BLaER1 treated with 17β-estradiol and CSF1 and Interleukin-3, amounts not matched to agents 10 nM and 100 nM (cell line): ENCODE data around the gene SMARCC2.

ENCODE experiments used
- H3K27ac ChIP-seq, 11 experiments: shearing (Covaris generic); formaldehyde crosslinking; 2 replicates each; pipeline ENCODE4 v1.8.1; 2022
- H3K27me3 ChIP-seq, 11 experiments: shearing (Covaris generic); formaldehyde crosslinking; 2 replicates each; pipeline ENCODE4 v1.8.1; 2022
- H3K36me3 ChIP-seq, 11 experiments: shearing (Covaris generic); formaldehyde crosslinking; 2 replicates each; pipeline ENCODE4 v1.8.1; 2022
- H3K4me1 ChIP-seq, 10 experiments: shearing (Covaris generic); formaldehyde crosslinking; 2 replicates each; pipeline ENCODE4 v1.8.1; 2022
- H3K4me2 ChIP-seq, 11 experiments: shearing (Covaris generic); formaldehyde crosslinking; 2 replicates each; pipeline ENCODE4 v1.8.1; 2022
- H3K4me3 ChIP-seq, 10 experiments: shearing (Covaris generic); formaldehyde crosslinking; 2 replicates each; pipeline ENCODE4 v1.8.1; 2022
- H3K9ac ChIP-seq, 11 experiments: shearing (Covaris generic); formaldehyde crosslinking; 2 replicates each; pipeline ENCODE4 v1.8.1; 2022
- H3K9me3 ChIP-seq, 11 experiments: shearing (Covaris generic); formaldehyde crosslinking; replicated peaks in 1 of 11; 2 replicates each; pipeline ENCODE4 v1.8.1; 2022
- H4K20me1 ChIP-seq, 11 experiments: shearing (Covaris generic); formaldehyde crosslinking; 2 replicates each; pipeline ENCODE4 v1.8.1; 2022
- Cebpa-rat ChIP-seq, 11 experiments: shearing (Covaris generic); IDR thresholded peaks; 2 replicates each; pipeline ENCODE4 v1.8.1; 2022

SMARCC2 gene

DNA sequence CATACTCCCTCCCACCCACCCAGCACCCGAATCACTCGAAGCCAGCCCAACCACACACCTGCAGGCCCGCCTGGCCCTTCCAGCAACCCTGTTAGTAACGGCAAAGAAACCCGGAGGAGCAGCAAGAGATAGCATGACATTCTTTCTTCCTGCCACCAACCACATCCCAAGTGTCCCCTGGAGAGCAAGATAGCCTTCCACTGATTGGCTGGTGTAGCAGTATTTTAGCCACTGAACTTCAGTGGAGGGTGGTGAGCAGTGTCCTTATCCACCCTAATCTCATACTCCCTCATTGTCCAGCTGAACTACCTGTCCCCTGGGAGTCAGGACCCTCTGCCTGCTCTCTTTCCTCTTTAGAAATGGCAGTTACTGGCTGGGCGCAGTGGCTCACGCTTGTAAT lies 39.8 kb upstream of the SMARCC2 start:
- Histone ChIP-seq H3K4me2 (peak overlapping the region in 9 of 11 experiments; percentile 39 to 80 (median 68); a peak in 17 of 22 replicates), H3K9ac (0 out of 22 replicates have a peak overlapping the region, but pooled peaks of 1 of the 11 experiments have one; percentile 26)

DNA sequence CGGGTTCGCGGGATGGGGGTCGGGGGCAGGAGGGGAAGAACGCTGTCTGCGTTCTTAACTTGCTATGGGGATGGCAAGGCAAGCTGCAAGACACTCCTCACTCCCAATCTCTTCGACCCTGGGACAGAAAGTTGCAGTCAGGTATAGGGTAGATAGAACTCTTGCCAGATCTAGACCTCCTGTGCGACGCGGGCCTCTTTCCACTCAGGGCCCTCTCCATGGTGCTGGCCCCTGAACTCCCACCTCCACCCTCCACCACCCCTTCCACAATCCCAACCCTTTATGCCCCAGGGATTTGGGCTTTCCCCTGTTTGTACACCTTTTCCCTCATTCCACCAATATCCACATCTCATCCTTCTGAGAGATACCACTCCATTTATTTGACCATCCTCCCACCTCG lies 35.7 kb upstream of the SMARCC2 start:
- peaks cover 0 to 6% (median 0%) of the 10 kb centered on the region in 11 experiments; a peak in 7 of 22 replicates for H4K20me1 ChIP-seq
- no peaks in the 10 kb centered on the region for H3K9me3 ChIP-seq
- H3K4me1 ChIP-seq: peaks cover 34 to 72% (median 58%) of the 10 kb centered on the region in 10 experiments
- H3K4me2 ChIP-seq: peak overlapping the region; percentile 86 to 98 (median 95)
- peak overlapping the region; percentile 65 to 79 (median 74) for H3K4me3 ChIP-seq
- peak overlapping the region in 7 of 11 experiments; percentile 39 to 93 (median 70); a peak in 12 of 22 replicates for H3K27ac ChIP-seq
- peak overlapping the region; percentile 68 to 85 (median 81); a peak in 21 of 22 replicates for H3K9ac ChIP-seq
- H3K27me3 ChIP-seq: no peaks in the 10 kb centered on the region
- TF ChIP-seq Cebpa-rat (IDR thresholded peaks at IDR 0.05): no peak
- peaks cover 0 to 21% (median 5%) of the 10 kb centered on the region in 11 experiments; a peak in 6 of 22 replicates for H3K36me3 ChIP-seq

More for the DNA sequence above, 39.8 kb upstream of the SMARCC2 start:
- Histone ChIP-seq H3K27ac (peak overlapping the region in 7 of 11 experiments; percentile 8 to 60 (median 44); a peak in 9 of 22 replicates), H3K9me3 (no peaks in the 10 kb centered on the region), H3K4me3 (no peak overlapping the region), H3K27me3 (no peaks in the 10 kb centered on the region), H3K36me3 (peaks cover 0 to 21% (median 5%) of the 10 kb centered on the region in 11 experiments; a peak in 6 of 22 replicates), H3K4me1 (peaks cover 19 to 58% (median 48%) of the 10 kb centered on the region in 10 experiments; a peak in 19 of 20 replicates), H4K20me1 (no peaks in the 10 kb centered on the region)
- no peak for TF ChIP-seq Cebpa-rat (IDR thresholded peaks at IDR 0.05)

DNA sequence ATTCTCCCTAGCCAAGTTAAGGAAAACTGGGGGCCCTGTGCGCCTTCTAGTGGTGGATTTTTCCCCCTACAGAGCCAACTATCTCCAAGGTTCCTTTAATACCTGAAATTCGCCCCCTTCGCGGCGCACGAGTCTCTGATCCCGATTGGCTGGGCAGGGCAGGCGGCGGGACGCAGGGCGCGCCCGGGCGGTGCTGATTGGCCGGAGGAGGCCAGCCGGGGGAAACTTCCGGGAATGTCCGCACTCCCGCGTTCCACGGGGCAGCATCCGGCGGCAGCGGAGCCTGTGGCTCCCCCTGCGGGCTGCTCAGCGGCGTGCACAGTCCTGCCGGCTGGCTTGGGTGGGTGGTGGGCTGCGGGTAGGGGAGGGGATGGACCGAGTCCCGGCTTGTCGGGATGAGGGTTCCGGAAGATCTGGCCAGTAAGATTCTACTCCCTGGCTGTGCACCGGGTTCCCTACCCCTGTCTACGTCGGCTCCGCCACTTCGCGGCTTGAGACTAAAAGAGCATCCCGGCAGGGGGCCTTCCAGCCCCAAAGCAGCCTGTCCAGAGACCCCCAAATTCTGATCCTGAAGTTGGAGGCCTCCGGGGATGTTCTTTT lies 34.9 kb upstream of the SMARCC2 start, which contains the start of gene NABP2:
TSS of gene NABP2 (plus strand) at position 241 of the 600 bp plus-strand sequence. CDS start 515 bp downstream, outside the sequence.
- H3K27ac ChIP-seq: peak within 1 kb of the TSS; percentile 19 to 93 (median 70); a peak in 21 of 22 replicates
- peak within 1 kb of the TSS; percentile 86 to 100 (median 95) for H3K4me2 ChIP-seq
- peaks cover 0 to 21% (median 6%) of the 10 kb centered on the region in 11 experiments; a peak in 8 of 22 replicates for H3K36me3 ChIP-seq
- peaks cover 0 to 13% (median 0%) of the 10 kb centered on the region in 11 experiments; a peak in 8 of 22 replicates for H4K20me1 ChIP-seq
- TF ChIP-seq Cebpa-rat (IDR thresholded peaks at IDR 0.05): no peak
- no peaks in the 10 kb centered on the region for H3K27me3 ChIP-seq
- peaks cover 41 to 71% (median 58%) of the 10 kb centered on the region in 10 experiments for H3K4me1 ChIP-seq
- H3K9me3 ChIP-seq: no peaks in the 10 kb centered on the region
- peak within 1 kb of the TSS; percentile 68 to 85 (median 81) for H3K9ac ChIP-seq
- H3K4me3 ChIP-seq: peak within 1 kb of the TSS; percentile 65 to 79 (median 74)

DNA sequence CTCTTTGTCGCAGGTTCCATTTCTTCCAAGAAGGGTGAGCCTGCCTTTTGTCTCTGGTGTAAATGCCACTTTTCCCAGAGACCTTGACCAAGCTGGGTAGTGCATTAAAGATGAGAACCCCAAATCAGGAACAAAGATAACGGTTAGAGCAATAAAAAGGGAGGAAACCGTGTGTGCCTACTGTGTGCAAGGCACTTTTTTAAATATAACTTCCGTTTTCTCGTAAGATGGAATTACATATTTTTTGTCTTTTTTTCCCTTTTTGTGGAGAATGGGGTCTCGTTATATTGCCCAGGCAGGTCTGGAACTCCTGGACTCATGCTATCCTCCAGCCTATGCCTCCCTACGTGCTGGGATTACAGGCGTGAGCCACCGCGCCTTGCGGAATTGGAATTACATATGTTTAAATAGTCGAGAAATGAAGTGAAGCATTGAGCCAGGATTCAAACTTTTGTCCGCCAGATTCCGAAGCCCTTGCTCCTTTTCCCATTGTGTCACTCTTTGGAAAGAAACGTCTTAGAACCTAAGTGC lies 34.4 kb upstream of the SMARCC2 start:
- H3K4me1 ChIP-seq: peaks cover 47 to 66% (median 57%) of the 10 kb centered on the region in 10 experiments
- peak overlapping the region in 10 of 11 experiments; percentile 1 to 93 (median 65); a peak in 11 of 22 replicates for H3K27ac ChIP-seq
- H3K4me2 ChIP-seq: peak overlapping the region; percentile 86 to 100 (median 95)
- peak overlapping the region in 7 of 11 experiments; percentile 14 to 85 (median 79); a peak in 13 of 22 replicates for H3K9ac ChIP-seq
- H3K27me3 ChIP-seq: no peaks in the 10 kb centered on the region
- peak overlapping the region; percentile 65 to 79 (median 74); a peak in 19 of 20 replicates for H3K4me3 ChIP-seq
- TF ChIP-seq Cebpa-rat (IDR thresholded peaks at IDR 0.05): no peak
- H3K36me3 ChIP-seq: peaks cover 0 to 21% (median 6%) of the 10 kb centered on the region in 11 experiments; a peak in 8 of 22 replicates
- H4K20me1 ChIP-seq: peaks cover 0 to 18% (median 0%) of the 10 kb centered on the region in 11 experiments; a peak in 8 of 22 replicates
- H3K9me3 ChIP-seq: no peaks in the 10 kb centered on the region

DNA sequence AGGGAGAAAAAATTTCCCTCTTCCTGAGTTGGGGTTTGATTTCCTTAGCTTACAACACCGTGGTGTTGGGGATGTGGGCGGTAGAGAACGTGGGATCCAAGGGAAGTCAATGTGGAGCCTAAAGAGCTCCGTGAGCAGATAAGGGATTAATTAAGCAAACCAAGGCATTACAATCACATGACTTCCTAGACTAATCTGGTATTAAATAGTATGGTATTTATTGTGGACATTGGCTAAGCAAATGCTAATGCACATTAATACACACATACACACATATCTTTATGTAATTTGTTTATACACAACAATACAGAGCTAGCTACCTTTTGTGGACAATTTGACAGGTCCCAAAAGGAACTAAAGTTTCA lies 33.2 kb upstream of the SMARCC2 start:
- no peak for TF ChIP-seq Cebpa-rat (IDR thresholded peaks at IDR 0.05)
- H3K4me1 ChIP-seq: peaks cover 47 to 59% (median 52%) of the 10 kb centered on the region in 10 experiments

GRCh38 chr12:56221757-56222530 lies 32.7 kb upstream of the SMARCC2 start, which contains the start of gene RNF41:
RNF41 (minus strand) TSS chr12:56221922; CDS start chr12:56214047, 7,875 bp downstream.
- H3K4me2 ChIP-seq: peak within 1 kb of the TSS; percentile 86 to 100 (median 95)
- H3K4me3 ChIP-seq: peak within 1 kb of the TSS; percentile 80 to 97 (median 89)
- peak within 1 kb of the TSS; percentile 83 to 93 (median 91) for H3K9ac ChIP-seq
- peaks cover 0 to 35% (median 12%) of the 10 kb centered on the region in 11 experiments; a peak in 11 of 22 replicates for H4K20me1 ChIP-seq
- peak within 1 kb of the TSS; percentile 82 to 93 (median 89) for H3K27ac ChIP-seq
- no peak for TF ChIP-seq Cebpa-rat (IDR thresholded peaks at IDR 0.05)
- no peaks in the 10 kb centered on the region for H3K27me3 ChIP-seq
- peaks cover 47 to 59% (median 52%) of the 10 kb centered on the region in 10 experiments for H3K4me1 ChIP-seq
- H3K36me3 ChIP-seq: peaks cover 7 to 27% (median 15%) of the 10 kb centered on the region in 11 experiments; a peak in 21 of 22 replicates
- no peaks in the 10 kb centered on the region for H3K9me3 ChIP-seq

More for the DNA sequence above, 33.2 kb upstream of the SMARCC2 start:
- peaks cover 0 to 30% (median 6%) of the 10 kb centered on the region in 11 experiments; a peak in 10 of 22 replicates for H4K20me1 ChIP-seq
- H3K27ac ChIP-seq: peak overlapping the region; percentile 82 to 93 (median 89)
- H3K27me3 ChIP-seq: no peaks in the 10 kb centered on the region
- H3K4me3 ChIP-seq: peak overlapping the region; percentile 80 to 97 (median 89)
- no peaks in the 10 kb centered on the region for H3K9me3 ChIP-seq
- peak overlapping the region; percentile 83 to 93 (median 91) for H3K9ac ChIP-seq
- H3K36me3 ChIP-seq: peaks cover 2 to 26% (median 13%) of the 10 kb centered on the region in 11 experiments; a peak in 20 of 22 replicates
- peak overlapping the region; percentile 86 to 100 (median 95) for H3K4me2 ChIP-seq

DNA sequence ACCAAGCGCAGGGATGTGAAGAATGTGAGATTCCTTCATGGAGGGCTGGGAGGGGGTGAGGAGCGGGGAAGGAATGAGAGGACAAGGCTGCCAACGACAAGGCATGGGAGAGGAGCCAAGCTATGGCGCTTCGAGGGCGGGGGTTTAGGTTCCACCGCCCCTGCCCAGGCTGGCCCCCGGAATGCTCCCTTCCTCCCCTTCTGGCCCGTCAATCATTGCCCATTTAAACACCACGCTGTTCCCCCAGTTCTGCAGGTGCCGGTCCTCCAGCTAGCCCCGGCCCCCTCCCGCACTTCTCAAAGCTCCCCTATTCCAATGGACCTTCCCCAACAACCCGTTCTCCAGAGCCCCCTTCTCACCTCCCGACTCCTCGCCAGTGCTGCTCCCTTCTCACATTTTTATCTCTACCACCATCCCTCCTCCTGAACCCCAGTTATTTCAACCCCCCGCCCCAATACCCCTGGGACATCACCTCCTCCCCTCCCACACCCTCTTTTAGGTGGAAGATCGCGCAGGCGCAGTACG lies 32.0 kb upstream of the SMARCC2 start:
- Histone ChIP-seq H3K27me3 (no peaks in the 10 kb centered on the region), H3K4me1 (peaks cover 47 to 59% (median 52%) of the 10 kb centered on the region in 10 experiments), H4K20me1 (peaks cover 0 to 42% (median 18%) of the 10 kb centered on the region in 11 experiments; a peak in 12 of 22 replicates), H3K9me3 (no peaks in the 10 kb centered on the region), H3K27ac (peak overlapping the region; percentile 82 to 93 (median 89)), H3K4me2 (peak overlapping the region; percentile 86 to 100 (median 95)), H3K4me3 (peak overlapping the region; percentile 80 to 97 (median 89)), H3K36me3 (peaks cover 14 to 29% (median 22%) of the 10 kb centered on the region in 11 experiments), H3K9ac (peak overlapping the region; percentile 83 to 93 (median 91))
- no peak for TF ChIP-seq Cebpa-rat (IDR thresholded peaks at IDR 0.05)
